GM18861 (cell line): ENCODE measurements around the gene CAVIN4.
A peak's percentile ranks its signal among the peaks of the same experiment; 100 is the strongest.

Source experiments
- ATAC-seq: cut with Tn5 transposase; IDR thresholded peaks from one replicate; pipeline ENCODE4 v1.9.1; 2021; ENCODE audit not compliant: unreplicated experiment

The CAVIN4 gene

GRCh38 chr9:100589582-100589981, 11.7 kb downstream of the CAVIN4 start:
- ATAC-seq: no peak

GRCh38 chr9:100590481-100590880, 12.6 kb downstream of the CAVIN4 start:
- no peak for ATAC-seq

GRCh38 chr9:100591139-100591538, 13.3 kb downstream of the CAVIN4 start:
- no peak for ATAC-seq

- no peak for ATAC-seq
Measured at GRCh38 chr9:100591639-100592412, 13.9 kb downstream of the CAVIN4 start.

- ATAC-seq: no peak
Measured at GRCh38 chr9:100595391-100596199, 17.7 kb downstream of the CAVIN4 start.

- ATAC-seq: no peak
Measured at GRCh38 chr9:100597236-100597635, 19.4 kb downstream of the CAVIN4 start.

GRCh38 chr9:100598641-100599145, 20.8 kb downstream of the CAVIN4 start:
- ATAC-seq: peak; percentile 69

- no peak for ATAC-seq
Measured at GRCh38 chr9:100600521-100601079, 22.7 kb downstream of the CAVIN4 start.

- peak; percentile 70 for ATAC-seq
Measured at GRCh38 chr9:100601216-100601615, 23.3 kb downstream of the CAVIN4 start.

GRCh38 chr9:100602342-100602801, 24.5 kb downstream of the CAVIN4 start:
- no peak for ATAC-seq

- no peak for ATAC-seq
Measured at GRCh38 chr9:100605405-100605804, 27.5 kb downstream of the CAVIN4 start.

- no peak for ATAC-seq
Measured at GRCh38 chr9:100619194-100619593, 41.3 kb downstream of the CAVIN4 start.

- no peak for ATAC-seq
Measured at GRCh38 chr9:100619665-100620064, 41.8 kb downstream of the CAVIN4 start.

GRCh38 chr9:100623969-100624368, 46.1 kb downstream of the CAVIN4 start:
- ATAC-seq: no peak

- ATAC-seq: no peak
Measured at GRCh38 chr9:100626949-100627348, 49.1 kb downstream of the CAVIN4 start.

- no peak for ATAC-seq
Measured at GRCh38 chr9:100637787-100638186, 59.9 kb downstream of the CAVIN4 start.
